GM19395 (cell line): ENCODE data around the gene CPN1.
"Not testable (repeated sequence)": the region's sequence is repeated elsewhere in the genome, so short reads cannot be mapped to it uniquely, and the experiment has no call there.

Experiments used
- ATAC-seq: cut with Tn5 transposase; IDR thresholded peaks from one replicate; pipeline ENCODE4 v1.9.1; 2021; ENCODE audit warnings: mild to moderate bottlenecking, moderate library complexity; ENCODE audit not compliant: unreplicated experiment

Gene CPN1

DNA sequence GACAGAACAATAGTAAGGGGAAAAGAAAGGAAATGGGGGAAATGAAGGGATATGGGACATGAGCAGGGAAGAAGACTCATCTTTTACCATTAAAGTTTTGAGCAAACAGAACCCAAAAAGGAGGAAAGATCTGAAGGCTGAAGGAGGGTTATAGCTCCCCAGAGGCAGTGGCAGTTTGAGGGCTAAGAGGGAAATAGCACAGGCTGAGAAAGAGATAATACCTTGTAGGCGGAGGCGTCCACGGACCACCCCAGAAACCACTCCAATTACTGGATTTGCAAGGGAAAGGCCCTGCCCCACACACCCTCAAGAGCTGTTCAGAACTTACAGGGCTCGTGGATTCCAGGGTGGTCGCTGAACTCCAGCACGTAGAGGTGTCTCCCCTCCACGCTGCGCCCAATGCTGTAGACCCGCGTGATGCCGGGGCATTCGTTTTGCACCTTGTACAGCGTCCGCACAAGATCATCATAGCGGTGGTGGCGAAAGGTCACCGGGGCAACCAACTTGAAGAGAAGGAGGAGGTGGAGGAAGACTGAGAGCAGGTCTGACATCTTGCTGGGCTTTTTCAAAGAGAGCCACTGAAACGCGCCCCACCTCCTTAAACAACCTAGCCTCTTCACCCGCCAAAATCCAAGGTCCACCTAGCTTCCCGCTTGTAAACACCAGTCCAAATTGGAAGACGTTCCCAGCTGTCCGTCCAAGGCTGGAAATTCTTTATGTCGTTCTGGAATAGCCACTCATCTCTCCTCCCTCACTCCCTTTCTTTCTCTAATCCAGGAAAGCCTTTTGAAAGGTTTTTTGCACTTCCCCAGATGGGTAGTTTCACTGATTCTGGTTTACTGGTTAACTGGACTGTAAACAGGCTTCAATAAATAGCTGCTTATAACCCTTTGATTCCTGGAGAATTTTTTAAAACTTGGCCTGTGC lies at the start of gene CPN1:
Gene CPN1, minus strand, starts transcription at position 795 of the 927 bp plus-strand sequence. Its CDS starts 244 bp downstream, at position 551.
- no peak for ATAC-seq

DNA sequence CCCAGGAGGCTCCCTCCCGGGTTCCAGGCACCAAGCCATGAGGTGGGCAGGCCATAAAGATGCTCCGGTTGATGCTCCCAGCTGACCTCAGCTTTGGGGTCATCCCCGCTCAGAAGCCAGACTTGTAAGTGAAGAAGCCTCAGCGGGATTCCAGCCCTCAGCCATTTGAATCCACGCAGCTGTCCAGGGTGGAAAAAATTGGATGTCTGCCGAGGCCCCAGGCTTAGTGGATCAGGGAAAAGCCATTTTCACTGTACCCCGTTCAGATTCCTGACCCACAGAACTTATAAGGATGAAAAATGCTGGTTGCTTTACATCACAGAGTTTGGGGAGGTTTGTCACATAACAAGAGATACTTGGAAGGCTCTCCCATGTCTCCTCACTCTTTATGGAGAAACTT lies 49.2 kb upstream of the CPN1 start:
- ATAC-seq: no peak

DNA sequence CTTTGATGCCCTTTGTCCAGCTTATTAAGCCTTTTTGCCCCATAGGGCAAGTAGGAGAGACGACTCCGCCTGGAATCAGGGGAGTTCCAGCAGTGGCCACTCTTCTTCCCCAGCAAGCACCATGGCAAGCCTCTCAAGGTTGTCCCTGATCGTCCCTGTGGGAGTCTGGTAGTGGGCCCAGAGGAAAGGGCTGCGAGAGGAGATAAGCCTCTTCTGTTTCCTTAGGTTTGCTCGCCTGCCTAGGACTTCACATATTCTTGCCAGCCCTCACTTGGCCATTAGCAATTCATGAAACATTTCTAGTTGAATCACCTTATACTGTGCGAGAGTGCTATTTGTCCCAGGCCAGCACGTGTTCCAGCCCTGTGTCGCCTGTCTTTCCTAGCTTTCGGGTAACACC lies 47.8 kb upstream of the CPN1 start:
- no peak for ATAC-seq

DNA sequence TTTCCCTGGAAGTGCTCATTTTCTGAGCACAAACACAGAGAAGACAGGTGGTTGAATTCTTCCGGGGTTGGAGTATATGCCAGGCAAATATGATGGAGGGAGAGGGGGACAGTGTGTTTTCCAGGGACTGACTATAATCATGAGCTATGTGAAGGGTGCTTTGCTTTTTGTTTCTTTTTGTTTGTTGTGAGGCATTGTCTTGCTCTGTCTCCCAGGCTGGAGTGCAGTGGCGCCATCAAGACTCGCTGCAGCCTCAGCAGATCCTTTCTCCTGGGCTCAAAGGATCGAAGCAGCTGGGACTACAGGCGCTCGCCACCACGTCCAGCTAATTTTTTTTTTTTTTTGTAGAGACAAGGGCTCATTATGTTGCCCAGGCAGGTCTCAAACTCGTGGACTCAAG lies 47.3 kb upstream of the CPN1 start:
- ATAC-seq: no peak

DNA sequence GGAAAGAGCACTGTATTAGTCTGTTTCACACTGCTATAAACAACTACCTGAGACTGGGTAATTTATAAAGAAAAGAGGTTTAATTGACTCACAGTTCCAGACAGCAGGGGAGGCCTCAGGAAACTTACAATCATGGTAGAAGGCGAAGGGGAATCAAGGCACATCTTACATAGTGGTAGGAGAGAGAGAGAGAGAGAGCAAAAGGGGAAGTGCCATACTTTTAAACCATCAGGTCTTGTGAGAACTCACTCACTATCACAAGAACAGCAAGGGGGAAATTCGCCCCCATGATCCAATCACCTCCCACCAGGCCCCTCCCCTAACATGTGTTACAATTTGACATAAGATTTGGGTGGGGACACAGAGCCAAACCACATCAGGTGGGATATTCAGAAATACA lies 43.7 kb upstream of the CPN1 start:
- ATAC-seq: not testable (repeated sequence)

DNA sequence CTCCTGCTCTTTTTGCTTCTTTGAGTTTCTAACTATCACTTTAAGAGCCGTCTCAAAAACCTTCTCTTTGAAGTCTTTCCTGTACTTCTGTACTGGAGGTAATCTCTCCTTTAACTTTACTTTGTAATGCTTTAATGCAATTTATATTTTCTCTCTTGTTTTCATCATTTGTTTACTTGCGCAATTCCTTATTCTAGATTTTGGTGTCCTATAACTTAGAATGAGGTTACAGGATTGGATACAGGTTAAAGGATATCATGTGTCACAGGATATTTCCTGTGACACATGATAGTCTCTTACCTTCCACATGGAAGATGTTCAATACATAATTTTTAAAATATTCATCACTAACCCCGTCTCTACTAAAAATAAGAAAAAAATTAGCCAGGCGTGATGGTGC lies 42.4 kb upstream of the CPN1 start:
- no peak for ATAC-seq

DNA sequence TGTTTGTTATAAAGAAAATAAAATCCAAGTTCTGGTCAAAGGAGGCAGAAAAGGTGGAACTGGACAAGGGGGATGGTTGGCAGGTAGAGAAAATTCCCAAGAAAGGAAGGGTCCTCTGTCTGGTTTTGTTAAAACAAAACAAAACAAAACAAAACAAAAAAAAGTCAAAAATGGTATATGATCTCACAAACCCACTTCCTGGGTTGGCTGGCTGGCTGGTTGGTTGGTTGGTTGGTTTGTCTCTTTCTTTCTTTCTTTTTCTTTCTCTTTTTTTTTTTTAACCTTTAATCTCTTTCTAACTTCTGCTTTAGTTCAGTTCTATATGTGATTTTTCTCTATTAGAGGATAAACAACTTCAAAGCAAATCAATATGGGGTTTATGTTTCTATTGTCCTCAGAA lies 41.1 kb upstream of the CPN1 start:
- ATAC-seq: no peak

DNA sequence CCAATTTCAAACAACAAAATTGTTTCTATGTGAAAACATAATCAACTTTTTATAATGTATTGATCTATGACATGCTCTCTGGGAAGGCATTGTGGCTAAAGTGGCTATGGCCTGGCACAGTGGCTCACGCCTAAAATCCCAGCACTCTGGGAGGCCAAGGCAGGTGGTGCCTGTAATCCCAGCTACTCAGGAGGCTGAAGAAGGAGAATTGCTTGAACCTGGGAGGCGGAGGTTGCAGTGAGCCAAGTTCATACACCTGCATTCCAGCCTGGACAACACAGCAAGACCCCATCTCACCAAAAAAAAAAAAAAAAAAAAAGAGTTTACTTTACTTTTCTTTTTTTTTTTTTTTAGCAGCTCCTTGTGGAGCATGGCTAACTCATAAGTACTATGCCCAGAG lies 38.9 kb upstream of the CPN1 start:
- no peak for ATAC-seq

DNA sequence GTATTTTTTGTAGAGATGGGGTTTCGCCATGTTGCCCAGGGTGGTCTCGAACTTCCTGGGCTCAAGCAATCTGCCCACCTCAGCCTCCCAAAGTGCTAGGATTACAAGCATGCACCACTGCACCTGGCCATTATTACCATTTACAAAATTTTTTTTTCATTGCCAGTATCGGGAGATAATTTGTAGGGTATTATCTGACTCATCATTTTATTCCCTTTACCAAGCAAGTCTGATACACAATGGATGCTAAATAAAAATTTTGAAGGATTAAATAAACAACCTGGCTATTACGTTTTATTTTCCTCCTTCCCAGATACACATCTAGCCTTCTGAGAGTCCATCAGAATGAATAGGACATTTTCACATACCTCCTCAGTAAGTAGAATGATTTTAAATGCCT lies 38.1 kb upstream of the CPN1 start:
- ATAC-seq: no peak

DNA sequence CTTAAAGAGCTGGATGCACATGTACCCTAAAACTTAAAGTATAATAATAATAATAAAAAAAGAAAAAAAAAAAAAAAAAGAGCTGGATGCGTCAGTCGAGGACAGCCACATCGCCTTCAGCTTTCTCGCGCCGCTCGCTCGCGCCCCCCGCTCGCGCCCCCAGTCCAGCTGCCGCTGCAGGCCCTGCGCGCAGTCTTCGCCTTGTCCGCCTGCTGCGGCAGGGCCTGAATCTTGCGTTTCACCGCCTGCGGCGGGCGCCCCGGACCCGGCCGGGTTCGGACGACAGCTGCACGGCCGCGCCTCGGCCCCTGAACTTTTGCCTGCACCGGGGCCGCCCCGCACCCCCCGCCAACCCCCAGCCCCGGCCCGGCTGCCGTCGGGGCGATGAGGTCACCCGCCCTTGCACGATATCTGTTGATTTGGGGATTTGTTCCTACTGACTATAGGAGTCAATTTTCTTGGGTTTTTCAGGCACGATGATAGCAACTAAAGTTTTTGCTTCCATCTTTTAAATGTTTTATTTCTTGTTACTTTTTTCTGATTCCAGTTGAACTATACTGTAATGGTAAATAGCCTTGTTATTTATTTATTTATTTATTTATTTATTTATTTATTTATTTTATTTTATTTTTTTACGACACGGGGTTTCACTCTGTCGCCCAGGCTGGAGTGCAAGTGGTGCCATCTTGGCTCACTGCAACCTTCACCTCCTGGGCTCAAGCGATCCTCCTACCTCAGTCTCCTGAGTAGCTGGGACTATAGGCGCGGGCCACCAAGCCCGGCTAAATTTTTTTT lies 33.5 kb upstream of the CPN1 start:
- ATAC-seq: no peak

DNA sequence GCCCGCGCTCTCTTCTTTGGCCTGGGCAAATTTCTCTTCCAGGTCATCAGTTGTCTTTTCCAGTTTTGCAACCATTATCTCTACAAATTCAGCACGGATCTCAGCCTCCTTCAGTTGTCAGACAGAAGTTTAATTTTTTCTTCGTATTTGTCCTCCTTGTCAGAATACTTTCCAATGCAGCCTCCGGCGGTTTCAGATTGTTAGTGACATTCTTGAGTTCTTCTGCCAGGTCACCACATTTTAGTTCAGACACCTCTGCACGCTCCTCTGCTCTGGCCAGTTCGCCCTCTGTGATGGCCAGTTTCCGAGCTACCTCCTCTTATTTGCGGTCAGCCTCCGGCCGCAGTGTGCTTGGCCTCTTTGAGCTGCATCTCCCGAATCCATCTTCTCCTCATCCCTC lies 32.8 kb upstream of the CPN1 start:
- no peak for ATAC-seq

DNA sequence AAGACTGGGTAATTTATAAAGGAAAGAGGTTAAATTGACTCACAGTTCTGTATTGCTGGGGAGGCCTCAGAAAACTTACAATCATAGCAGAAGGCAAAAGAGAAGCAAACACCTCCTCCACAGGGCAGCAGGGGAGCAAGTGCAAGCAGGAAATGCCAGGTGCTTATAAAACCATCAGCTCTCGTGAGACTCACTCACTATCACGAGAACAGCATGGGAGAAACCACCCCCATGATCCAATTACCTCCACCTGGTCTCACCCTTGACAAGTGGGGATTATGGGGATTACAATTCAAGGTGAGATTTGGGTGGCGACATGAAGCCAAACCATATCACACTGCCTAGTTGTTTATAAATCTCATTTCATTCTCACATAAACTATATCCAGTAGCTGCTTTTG lies 28.0 kb upstream of the CPN1 start:
- no peak for ATAC-seq

DNA sequence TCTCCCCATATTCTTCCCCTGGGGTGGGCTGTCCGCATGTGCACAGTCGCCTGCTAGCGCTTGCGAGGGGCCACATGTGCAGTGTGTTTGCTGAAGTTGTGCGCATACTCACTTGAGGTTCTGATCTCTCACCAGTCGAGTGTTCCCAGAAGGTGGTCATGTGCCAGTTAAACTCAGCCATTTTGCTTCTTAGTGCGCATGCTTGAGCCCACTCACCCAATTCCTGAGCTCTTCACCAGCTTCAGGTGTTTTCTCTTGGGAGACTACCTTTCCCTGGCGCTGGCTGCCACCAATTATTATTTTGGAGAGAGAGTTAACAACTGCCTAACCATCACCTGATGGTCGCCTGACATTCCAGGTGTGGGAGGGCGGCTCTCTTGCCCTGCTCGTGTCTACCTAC lies 25.2 kb upstream of the CPN1 start:
- ATAC-seq: no peak

DNA sequence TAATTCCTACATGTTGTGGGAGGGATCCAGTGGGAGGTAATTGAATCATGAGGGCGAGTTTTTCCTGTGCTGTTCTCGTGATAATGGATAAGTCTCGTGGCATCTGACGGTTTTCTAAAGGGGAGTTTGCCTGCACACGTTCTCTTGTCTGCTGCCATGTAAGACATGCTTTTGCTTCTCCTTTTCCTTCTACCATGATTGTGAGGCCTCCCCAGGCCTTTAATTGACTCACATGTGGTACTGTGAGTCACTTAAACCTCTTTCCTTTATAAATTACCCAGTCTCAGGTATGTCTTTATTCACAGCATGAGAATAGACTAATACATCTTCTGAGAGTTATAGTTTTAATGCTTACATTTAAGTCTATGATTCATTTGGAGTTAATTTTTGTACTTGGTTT lies 22.6 kb upstream of the CPN1 start:
- no peak for ATAC-seq

DNA sequence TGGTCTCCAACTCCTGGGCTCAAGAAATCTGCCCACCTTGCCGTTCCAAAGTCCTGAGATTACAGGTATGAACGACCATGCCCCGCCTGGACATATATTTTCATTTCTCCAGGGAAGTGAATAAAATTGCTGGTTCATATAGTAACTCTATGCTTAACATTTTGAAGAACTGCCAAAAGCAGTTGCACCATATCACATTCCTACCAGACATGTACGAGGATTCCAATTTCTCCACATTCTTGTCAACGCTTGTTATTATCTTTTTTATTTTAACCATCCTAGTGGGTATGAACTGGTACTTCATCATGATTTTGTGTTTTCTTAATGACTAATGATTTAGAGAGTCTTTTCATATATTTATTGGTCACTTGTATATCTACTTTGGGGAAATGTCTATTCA lies 21.9 kb upstream of the CPN1 start:
- ATAC-seq: no peak

DNA sequence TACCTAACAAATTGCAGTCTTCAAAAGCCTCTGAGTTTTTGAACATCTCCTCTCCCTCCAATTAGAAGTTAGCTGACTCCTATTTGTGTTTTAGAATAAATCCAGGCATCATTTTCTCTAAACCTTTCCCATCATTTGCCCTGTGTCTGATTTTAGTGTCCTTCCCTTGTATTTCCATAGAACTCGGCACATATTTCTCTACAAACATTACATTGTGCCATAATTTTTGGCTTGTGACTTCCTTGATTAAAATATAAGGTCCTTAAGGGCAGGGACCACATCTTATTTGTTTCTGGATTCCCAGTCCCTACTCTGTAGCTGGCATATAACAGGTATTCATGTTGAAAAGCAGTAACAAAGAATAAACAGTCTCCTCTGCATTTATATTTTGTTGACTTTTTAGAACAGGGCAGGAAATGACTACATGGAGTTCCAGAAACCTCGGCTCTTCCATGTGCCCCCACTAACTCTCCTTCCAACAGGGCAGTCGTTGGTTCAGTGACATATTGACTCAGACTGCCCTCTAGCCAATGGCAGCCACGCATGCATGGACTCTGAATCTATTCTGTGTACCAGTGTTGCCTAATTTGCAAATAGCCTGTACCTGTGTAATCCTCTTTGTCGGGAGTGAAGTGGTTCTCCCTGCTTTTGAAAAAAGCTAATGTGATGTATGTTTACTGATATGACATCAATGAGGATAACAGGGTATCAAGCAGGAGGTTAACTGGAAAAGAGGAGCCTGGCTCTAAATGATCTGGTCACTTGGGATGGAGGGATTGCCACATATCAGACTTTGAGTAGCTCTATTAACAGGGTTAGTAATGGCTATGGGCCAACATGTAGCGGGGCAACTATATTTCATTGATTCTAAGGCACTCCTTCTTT lies 19.8 kb upstream of the CPN1 start:
- ATAC-seq: no peak

DNA sequence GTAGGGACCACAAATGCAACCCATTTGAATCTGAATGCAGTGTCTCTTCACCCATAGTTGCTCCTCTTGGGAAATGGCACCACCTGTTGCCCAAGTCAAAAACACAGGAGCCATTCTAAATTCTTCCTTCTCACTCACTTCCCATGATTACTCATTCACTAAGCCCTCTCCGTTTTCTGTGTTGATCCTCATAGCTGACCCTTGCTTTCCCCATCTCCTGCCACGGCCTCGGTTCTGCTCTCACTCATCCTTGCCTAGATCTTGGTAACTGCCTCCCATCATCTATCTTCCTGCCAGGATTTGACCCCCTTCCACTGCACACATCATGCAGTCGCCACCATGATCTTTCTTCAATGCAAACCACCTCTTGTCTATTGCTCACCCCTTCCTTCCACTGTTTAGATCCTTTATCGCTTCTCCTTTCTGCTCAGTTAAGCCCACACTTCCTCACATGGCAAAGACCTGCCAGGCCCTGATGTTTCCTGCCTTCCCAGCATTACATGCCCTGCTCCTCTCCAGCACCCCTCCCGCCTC lies 19.0 kb upstream of the CPN1 start:
- ATAC-seq: no peak

DNA sequence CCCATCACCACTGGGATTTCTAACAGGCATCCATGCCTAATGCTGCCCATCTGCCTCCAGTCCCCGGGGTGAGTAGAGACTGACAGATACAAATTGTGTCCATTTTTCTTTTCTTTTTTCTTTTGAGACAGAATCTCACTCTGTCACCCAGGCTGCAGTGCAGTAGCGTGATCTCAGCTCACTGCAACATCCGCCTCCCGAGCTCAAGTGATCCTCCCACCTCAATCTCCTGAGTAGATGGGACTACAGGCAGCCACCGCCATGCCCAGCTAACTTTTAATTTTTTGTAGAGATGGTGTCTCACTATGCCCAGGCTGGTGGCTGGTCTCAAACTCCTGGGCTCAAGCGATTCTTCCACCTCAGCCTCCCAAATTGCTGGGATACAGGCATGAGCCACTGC lies 7.6 kb upstream of the CPN1 start:
- no peak for ATAC-seq

DNA sequence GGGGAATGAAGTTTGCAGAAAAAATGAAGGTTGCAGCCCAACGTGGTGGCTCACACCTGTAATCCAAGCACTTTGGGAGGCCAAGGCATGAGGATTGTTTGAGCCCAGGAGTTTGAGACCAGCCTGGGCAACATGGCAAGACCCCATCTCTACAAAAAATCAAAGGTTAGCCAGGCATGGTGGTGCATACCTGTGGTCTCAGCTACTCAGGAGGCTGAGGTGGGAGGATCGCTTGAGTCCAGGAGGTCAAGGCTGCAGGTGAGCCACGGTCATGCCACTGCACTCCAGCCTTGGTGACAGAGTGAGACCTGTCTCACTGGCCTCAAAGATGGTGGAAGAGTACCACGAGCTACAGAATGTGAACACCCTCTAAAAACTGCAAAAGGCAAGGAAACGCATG lies 5.0 kb upstream of the CPN1 start:
- not testable (repeated sequence) for ATAC-seq

DNA sequence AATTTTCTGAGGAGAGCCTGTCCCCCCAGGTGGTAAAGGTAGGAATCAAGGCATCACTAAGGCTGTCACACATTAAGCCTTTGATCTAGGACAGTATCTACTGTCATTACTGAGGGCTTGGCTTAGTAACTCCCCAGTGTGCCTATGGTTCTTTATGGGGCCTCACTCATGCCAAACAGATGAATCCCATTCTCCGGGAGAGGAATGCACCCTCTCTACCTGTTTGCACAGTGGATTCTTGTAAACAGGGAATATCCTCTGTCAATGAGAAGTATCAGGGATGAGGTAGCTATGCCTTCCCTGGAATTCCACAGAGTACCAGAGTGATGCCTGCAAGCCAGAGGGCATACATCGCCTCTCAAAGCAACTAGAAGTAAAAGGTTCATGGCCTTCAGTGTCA lies 3.9 kb upstream of the CPN1 start:
- no peak for ATAC-seq

DNA sequence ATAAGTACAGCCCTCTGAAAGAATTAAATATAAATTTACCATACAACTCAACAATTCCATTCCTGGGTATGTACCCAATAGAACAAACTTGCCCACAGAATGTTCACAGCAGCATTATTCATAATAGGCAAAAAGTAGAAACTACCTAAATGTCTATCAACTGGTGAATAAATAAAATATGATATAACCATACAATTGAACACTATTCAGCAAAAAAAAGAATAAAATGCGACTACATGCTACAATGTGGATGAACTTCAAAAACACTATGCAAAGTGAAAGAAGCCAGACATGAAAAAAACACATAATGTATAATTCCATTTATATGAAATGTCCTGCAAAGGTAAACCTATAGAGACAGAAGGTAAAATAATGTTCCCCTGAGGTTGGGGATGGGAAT lies 2.0 kb upstream of the CPN1 start:
- ATAC-seq: no peak
